HFF-Myc (cell line): ENCODE measurements around the gene TPCN1.

Experiments
- DNase-seq: peaks from one replicate; pipeline ENCODE4 v3.0.0-alpha.2; 2011; ENCODE audit warnings: low read depth; ENCODE audit errors: extremely low read depth
- H3K4me3 ChIP-seq: replicated peaks from 2 replicates; pipeline ENCODE4 v1.5.1; 2011; ENCODE audit warnings: low read depth, mild to moderate bottlenecking, control low read depth, low read length
- TF ChIP-seq, protein P1 (sequence below): IDR thresholded peaks from 2 replicates; pipeline ENCODE4 v1.5.1; 2012; ENCODE audit warnings: mild to moderate bottlenecking, low read depth, low read length, control low read depth; ENCODE audit errors: missing control alignments

The TPCN1 gene

DNA sequence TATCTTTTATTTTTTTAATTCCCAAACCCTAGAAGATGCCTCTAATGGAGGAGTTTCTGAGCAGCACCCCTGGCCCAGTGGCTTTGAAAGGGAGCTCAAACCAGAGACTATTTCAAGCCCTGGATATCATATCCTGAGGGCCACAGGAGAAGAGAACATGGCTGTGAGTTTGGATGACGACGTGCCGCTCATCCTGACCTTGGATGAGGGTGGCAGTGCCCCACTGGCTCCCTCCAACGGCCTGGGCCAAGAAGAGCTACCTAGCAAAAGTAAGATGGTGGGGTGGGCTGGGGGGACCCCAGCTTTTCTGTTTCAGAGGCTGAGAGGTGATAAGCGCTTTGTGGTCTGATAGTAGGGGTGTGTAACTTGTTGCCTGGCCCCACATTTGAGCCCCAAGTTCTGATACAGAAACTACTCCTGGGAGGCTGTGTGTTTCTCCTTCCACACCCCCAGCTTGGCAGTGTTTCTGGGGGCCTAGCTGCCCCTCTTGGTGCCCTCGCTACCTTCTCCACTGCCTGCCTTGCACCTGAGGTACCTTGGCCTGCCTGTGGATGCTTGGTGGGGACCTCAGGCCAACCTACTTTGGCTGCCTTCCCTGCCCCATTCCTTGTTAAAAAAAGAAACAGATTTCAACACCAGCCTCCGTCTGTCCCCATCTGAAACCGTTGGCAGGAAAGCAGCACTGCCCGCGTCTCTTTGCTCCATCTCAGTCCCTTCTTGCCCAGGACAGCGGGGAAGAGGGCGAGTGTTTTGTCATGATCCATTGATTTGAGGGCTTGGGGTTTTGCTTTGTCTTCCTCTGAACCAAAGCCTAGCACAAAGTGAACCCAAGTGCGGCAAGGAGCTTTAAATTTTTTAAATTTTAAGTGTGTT, 5.7 kb downstream of the TPCN1 start:
- DNase-seq, result no peak
- TF ChIP-seq, protein P1, sequence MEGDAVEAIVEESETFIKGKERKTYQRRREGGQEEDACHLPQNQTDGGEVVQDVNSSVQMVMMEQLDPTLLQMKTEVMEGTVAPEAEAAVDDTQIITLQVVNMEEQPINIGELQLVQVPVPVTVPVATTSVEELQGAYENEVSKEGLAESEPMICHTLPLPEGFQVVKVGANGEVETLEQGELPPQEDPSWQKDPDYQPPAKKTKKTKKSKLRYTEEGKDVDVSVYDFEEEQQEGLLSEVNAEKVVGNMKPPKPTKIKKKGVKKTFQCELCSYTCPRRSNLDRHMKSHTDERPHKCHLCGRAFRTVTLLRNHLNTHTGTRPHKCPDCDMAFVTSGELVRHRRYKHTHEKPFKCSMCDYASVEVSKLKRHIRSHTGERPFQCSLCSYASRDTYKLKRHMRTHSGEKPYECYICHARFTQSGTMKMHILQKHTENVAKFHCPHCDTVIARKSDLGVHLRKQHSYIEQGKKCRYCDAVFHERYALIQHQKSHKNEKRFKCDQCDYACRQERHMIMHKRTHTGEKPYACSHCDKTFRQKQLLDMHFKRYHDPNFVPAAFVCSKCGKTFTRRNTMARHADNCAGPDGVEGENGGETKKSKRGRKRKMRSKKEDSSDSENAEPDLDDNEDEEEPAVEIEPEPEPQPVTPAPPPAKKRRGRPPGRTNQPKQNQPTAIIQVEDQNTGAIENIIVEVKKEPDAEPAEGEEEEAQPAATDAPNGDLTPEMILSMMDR, result no peak
- no peak overlapping the region for H3K4me3 ChIP-seq

DNA sequence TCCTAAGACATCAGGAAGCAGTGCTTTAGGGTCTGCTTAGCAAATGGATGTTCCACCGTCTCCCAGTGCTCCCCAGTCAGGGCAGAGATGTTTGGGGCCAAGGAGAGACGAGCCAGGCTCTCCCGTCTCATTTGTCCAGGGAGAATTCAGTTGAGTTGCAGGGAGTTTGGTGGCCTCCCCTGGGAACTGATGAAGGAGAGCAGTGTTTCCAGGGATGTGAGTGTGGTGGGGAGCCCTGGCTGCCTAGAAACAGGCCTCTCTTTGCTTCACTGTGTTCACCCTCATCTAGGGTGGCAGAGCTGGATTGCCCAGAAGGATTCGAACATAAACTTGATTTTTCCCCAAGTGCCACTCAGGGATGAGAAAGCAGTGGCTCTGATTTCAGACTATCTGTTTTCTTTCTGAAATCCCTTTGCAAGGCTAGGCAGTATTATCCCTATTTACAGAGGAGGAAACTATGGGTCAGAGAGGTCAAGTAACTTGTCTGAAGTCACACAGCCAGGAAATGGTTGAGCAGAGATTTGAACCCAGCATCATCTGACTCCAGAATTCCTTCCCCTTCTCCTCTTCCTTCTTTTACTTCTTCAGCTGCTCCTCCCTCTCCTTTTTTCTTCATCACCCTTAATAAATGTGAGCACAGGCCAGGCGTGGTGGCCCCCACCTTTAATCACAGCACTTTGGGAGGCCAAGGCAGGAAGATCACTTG, 6.6 kb downstream of the TPCN1 start:
- no peak overlapping the region for H3K4me3 ChIP-seq
- TF ChIP-seq, protein P1, result no peak
- no peak for DNase-seq

DNA sequence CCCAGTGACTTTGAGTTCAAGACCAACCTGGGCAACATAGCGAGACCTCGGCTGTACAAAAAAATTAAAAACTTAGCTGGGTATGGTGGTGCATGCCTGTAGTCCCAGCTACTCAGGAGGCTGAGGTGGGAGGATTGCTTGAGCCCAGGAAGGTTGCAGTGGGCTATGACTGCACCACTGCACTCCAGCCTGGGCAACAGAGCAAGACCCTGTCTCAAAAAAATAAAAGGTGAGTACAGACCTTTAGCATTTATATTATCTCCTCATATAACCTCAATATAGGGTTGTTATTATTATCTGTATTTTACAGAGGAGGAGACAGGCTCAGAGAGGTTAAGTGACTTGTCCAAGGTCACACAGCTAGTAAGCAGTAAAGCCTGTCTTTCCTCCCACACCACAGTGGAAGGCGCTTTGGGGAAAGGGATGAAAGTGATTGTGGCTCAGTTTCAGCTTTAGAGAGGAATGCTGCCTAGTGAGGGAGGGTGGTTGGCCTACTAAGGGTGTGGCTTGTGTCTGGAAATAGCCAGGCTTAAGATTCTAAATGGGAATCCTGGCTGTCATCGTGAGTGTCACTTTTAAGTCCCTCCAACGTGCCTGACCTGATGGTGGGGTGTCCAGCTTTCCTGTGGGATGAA, 7.2 kb downstream of the TPCN1 start:
- DNase-seq, result no peak
- TF ChIP-seq, protein P1, result no peak
- H3K4me3 ChIP-seq, result no peak overlapping the region

DNA sequence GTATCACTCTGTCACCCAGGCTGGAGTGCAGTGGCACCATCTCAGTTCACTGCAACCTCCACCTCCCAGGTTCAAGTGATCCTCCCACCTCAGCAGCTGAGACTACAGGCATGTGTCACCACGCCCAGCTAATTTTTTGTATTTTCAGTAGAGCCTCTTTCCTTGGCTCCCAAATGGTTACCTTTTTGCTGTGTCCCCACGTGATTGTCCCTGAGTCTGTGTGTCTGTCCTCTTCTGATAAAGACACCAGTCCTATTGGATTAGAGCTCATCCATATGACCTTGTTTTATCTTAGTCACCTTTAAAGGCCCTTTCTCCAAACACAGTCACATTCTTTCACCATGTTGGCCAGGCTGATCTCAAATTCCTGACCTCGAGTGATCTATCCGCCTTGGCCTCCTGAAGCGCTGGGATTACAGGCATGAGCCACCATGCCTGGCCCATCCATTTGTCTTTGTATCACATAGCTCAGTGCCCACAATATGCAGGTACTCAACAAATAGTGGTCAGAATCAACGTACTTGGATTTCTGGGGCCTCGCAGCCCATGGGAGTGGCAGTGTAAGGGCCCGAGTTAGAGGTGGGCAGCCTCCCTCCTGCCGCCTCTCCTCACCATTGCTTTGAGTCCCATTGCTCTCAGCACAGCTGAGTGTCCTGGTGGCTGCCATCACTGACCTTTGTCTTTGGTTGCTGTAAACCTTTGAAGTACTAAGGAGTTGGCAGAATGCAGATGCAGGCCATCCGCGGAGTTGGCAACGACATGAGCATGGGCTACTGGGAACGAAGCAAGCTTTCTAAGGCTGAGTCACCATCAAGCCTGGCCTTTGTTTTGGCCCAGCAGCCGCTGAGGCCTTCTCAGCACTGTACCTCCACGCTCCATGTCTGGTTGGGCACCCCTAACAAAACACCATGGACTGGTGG, 9.3 kb downstream of the TPCN1 start:
- no peak overlapping the region for H3K4me3 ChIP-seq
- DNase-seq, result no peak
- TF ChIP-seq, protein P1, result no peak

DNA sequence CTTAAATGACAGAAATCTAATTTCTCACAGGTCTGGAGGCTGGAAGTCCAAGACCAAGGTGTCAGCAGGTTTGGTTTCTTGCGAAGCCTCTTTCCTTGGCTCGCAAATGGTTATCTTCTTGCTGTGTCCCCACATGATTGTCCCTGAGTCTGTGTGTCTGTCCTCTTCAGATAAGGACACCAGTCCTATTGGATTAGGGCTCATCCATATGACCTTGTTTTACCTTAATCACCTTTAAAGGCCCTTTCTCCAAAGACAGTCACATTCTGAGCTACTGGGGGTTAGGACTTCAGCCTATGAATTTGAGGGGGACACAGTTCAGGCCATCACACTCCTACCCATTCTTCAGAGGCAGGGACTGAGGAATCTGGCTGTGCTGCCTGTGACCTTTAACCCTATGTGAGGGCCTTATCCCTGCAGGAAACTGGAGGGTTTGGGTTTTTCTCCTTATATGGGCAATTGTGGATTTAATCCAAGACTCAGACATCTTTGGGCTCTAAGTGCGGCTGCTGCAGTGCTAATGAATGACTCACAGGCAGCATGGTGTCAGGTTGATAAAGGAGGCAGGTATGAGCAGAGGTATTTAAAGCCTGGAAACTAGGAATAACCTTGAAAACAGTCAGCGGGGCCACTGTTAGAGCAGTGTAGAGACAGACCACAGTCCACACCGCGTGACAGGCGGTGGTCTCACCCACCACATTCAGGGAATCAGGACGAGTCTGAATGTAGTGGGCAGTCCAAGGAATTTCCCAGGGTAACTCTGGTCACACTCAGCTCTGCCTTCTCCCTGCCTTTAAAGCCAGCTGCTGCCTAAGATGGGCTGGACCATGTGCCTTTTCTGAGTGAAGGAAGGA, 10.2 kb downstream of the TPCN1 start:
- H3K4me3 ChIP-seq, result no peak overlapping the region
- DNase-seq, result no peak
- TF ChIP-seq, protein P1, result no peak
